GM08714 (cell line): ENCODE measurements around the gene CSMD2.

Experiments
- H3K4me3 ChIP-seq: fragments of 200-500 bp; sonication (Bioruptor generic); 2 replicates; pipeline ENCODE4 v1.5.1; 2014; ENCODE audit warnings: mild to moderate bottlenecking, low read length, inconsistent platforms
- ZNF274 ChIP-seq: IDR thresholded peaks from 2 replicates; pipeline ENCODE4 v1.6.1; 2012; ENCODE audit warnings: mild to moderate bottlenecking, low read depth, low read length

The CSMD2 gene

GRCh38 chr1:33899746-33900145 is 265.3 kb downstream of the CSMD2 start:
- no peak overlapping the region for H3K4me3 ChIP-seq
- no peak for TF ChIP-seq ZNF274

GRCh38 chr1:33898881-33899280 is 266.1 kb downstream of the CSMD2 start:
- H3K4me3 ChIP-seq, result no peak overlapping the region
- TF ChIP-seq ZNF274, result no peak

GRCh38 chr1:33898406-33898805 is 266.6 kb downstream of the CSMD2 start:
- TF ChIP-seq ZNF274, result no peak
- no peak overlapping the region for H3K4me3 ChIP-seq

- H3K4me3 ChIP-seq, result no peak overlapping the region
- TF ChIP-seq ZNF274, result no peak
Measured at GRCh38 chr1:33897092-33897725, 267.8 kb downstream of the CSMD2 start.

- H3K4me3 ChIP-seq, result no peak overlapping the region
- no peak for TF ChIP-seq ZNF274
Measured at GRCh38 chr1:33895976-33896375, 269.1 kb downstream of the CSMD2 start.

- no peak overlapping the region for H3K4me3 ChIP-seq
- no peak for TF ChIP-seq ZNF274
Measured at GRCh38 chr1:33895396-33895795, 269.6 kb downstream of the CSMD2 start.

GRCh38 chr1:33893147-33893830 is 271.7 kb downstream of the CSMD2 start:
- no peak overlapping the region for H3K4me3 ChIP-seq
- TF ChIP-seq ZNF274, result no peak

- no peak overlapping the region for H3K4me3 ChIP-seq
- no peak for TF ChIP-seq ZNF274
Measured at GRCh38 chr1:33886496-33886895, 278.5 kb downstream of the CSMD2 start.

GRCh38 chr1:33880305-33880704 is 284.7 kb downstream of the CSMD2 start:
- H3K4me3 ChIP-seq, result no peak overlapping the region
- no peak for TF ChIP-seq ZNF274

GRCh38 chr1:33878392-33878791 is 286.6 kb downstream of the CSMD2 start:
- no peak overlapping the region for H3K4me3 ChIP-seq
- no peak for TF ChIP-seq ZNF274

- TF ChIP-seq ZNF274, result no peak
- no peak overlapping the region for H3K4me3 ChIP-seq
Measured at GRCh38 chr1:33876970-33877650, 287.9 kb downstream of the CSMD2 start.

GRCh38 chr1:33875862-33876261 is 289.2 kb downstream of the CSMD2 start:
- TF ChIP-seq ZNF274, result no peak
- no peak overlapping the region for H3K4me3 ChIP-seq

GRCh38 chr1:33874636-33875035 is 290.4 kb downstream of the CSMD2 start:
- H3K4me3 ChIP-seq, result no peak overlapping the region
- no peak for TF ChIP-seq ZNF274

- no peak overlapping the region for H3K4me3 ChIP-seq
- TF ChIP-seq ZNF274, result no peak
Measured at GRCh38 chr1:33872683-33873082, 292.3 kb downstream of the CSMD2 start.

- TF ChIP-seq ZNF274, result no peak
- H3K4me3 ChIP-seq, result no peak overlapping the region
Measured at GRCh38 chr1:33872275-33872674, 292.8 kb downstream of the CSMD2 start.
